Vagina (tissue), 2 donors: ENCODE results near the gene SATB1.

Experiments used
- CTCF ChIP-seq, 3 experiments: fragments of 450-650 bp in 2 of 3; fragments of 200-600 bp in 1 of 3; sonication (generic) in 1 of 3; IDR thresholded peaks; one replicate each; pipeline ENCODE4 v1.5.1; 2017 to 2019; ENCODE audit warnings: antibody characterized with exemption in 3 of 3, mild to moderate bottlenecking in 2 of 3, moderate library complexity in 2 of 3
- POLR2A ChIP-seq, 2 donors: fragments of 450-650 bp; IDR thresholded peaks; one replicate each; pipeline ENCODE4 v1.6.1; 2017; ENCODE audit warnings: antibody characterized with exemption in 2 of 2, mild to moderate bottlenecking in 2 of 2, moderate library complexity in 2 of 2
- POLR2AphosphoS5 ChIP-seq, 2 donors: sonication (generic); formaldehyde crosslinking; IDR thresholded peaks; one replicate each; pipeline ENCODE4 v1.9.0; 2017; ENCODE audit warnings: antibody characterized with exemption in 2 of 2, mild to moderate bottlenecking in 2 of 2, low read depth in 1 of 2; ENCODE audit not compliant: insufficient read depth in 1 of 2

GRCh38 chr3:18394384-18394995 lies 30.6 kb downstream of the SATB1 start:
- no peak for TF ChIP-seq CTCF (IDR thresholded peaks at IDR 0.05)
- TF ChIP-seq POLR2A (IDR thresholded peaks at IDR 0.05), result no peak
- no peak for TF ChIP-seq POLR2AphosphoS5 (IDR thresholded peaks at IDR 0.05; ENCODE audit: insufficient read depth in 1 of 2, low read depth in 1 of 2)
